HG02798 (cell line): Measurements from ENCODE around the gene LYRM2.

Experiments
- ATAC-seq: cut with Tn5 transposase; IDR thresholded peaks from one replicate; pipeline ENCODE4 v1.9.1; 2021; ENCODE audit warnings: mild to moderate bottlenecking; ENCODE audit not compliant: unreplicated experiment, poor library complexity

LYRM2 gene

DNA sequence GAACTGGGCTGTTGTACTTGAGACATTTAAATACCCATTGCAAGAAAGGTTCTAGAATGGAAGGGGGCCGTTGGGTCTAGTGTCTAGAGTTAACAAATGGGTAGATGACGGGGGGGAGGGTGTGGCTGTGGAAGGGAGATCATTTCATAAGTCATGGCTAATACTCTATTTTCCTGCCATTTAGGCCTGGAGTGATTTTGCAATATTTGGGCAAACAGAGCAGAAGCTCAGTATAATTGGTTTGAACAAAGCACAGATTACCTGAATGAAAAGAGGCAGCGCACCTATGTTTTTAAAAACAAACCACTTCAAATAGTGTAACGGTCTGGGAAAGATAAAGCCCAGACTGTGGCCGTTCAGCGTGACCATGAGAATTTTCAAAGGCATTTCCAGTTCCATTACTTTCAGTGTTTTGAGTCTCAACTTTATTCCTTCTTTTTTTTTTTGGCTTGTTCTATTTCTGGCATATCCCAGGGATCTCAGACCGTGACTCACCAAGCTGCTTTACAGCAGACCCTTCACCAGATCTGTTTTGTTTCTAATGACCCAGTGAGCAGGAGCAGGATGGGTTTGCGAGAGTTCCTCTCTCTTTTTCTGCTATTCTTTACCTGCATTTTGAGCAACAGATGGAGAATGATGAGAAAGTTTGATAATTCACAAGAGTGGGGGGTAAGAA is 73.7 kb downstream of the LYRM2 start:
- no peak for ATAC-seq

- ATAC-seq = no peak
Observed at GRCh38 chr6:89563866-89564265, 74.7 kb downstream of the LYRM2 start.

DNA sequence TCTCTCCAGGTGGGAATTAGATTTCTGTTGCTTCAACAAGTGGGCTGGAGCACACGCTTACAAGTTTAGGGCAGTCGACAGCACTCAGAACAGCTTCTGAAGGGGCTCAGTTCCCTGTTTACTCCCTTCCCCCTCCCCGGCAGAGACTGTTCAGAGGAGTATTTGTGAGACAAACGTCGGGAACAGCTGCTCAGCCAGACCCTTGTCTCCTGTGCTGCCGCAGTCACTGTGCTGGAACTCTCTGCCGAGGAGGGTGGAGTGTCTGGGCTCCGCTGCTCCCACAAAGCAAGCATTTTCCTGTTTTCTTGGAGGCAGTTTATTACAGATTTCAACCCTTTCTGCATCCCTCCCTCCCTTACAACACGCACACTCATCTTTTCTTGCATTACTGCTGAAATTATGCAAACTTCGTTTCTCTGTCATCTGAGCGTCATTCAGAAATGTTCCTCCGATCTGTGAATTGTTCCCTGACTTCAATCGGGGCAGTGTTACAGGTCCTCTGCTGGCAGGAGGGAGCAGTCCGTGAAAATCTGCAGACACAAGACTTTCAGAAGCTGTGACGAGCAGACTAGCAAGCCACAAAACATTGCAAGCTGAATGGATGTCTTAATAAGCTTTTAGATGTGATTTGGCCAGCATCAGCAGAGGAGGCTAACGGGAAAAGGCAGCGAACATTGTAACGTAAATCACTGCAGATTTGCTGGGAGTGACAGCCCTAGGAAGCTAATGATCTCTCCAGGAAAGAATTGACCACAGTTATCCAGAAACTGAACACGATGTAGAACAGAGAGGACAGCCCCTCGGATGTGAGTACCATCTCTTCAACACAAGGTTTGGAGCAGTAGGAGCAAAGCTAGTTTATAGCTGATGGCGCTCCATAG is 76.2 kb downstream of the LYRM2 start:
- no peak for ATAC-seq

DNA sequence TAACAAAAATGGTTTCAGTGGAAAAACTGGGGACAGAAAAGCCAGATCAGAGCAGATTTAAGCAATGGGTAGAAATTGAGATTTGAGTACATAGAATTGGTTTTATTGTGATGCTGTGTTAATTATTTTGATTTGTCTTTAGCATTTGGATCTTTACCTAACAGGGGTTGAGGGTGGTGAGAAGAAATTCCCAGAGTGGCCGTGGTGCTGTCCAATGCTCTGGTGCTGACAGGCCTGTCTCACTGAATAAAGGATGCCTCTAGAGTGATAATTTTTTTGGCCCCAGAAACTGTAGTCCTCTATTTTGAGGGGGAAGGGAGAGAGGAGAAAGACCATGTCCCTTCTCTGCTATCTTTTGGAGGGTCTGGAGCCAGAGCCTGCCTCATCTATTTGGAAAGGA is 79.1 kb downstream of the LYRM2 start:
- no peak for ATAC-seq

DNA sequence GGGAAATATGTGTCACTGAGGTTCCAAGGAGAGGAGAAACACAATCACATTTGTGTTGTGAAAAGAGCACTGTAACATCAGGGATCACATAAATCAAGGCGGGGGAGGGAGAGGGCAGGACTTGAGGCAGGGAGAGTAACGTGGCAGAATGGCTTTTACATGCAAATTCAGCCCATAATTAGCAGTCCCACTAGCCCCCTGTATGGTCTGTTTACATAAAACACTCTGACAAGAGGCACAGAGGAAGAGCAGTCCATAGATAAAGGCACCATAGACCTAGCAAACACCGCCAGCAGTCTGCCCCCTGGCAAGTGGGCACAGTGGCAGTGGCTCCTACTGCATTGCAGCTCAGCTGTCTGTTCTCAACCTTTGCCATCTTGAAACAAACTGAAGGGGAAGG is 82.7 kb downstream of the LYRM2 start:
- no peak for ATAC-seq

GRCh38 chr6:89555031-89555430 is 83.5 kb downstream of the LYRM2 start:
- ATAC-seq = no peak

GRCh38 chr6:89554106-89554505 is 84.4 kb downstream of the LYRM2 start:
- ATAC-seq = no peak

- no peak for ATAC-seq
Observed at GRCh38 chr6:89553431-89553830, 85.1 kb downstream of the LYRM2 start.

DNA sequence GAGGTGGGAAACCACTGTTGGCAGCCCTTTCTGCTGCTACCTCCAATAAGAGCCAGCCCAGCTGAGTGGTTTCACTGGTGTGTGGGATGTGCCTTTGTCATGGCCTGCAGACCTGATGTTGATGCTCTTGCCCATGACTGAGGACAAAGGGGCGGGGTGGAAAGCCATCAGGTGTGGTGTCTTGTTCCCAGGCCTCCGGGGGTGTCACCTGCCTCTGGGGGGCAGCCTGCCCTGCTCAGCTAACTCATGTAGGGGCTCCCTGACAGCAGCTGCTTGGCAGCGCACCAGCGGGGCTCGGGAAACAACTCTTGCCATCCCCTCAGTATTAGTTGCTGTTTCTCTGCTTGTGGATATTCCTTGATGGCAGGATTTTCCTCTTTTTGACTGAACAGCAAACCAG is 91.3 kb downstream of the LYRM2 start:
- ATAC-seq = no peak

GRCh38 chr6:89542866-89543265 is 95.7 kb downstream of the LYRM2 start:
- no peak for ATAC-seq

DNA sequence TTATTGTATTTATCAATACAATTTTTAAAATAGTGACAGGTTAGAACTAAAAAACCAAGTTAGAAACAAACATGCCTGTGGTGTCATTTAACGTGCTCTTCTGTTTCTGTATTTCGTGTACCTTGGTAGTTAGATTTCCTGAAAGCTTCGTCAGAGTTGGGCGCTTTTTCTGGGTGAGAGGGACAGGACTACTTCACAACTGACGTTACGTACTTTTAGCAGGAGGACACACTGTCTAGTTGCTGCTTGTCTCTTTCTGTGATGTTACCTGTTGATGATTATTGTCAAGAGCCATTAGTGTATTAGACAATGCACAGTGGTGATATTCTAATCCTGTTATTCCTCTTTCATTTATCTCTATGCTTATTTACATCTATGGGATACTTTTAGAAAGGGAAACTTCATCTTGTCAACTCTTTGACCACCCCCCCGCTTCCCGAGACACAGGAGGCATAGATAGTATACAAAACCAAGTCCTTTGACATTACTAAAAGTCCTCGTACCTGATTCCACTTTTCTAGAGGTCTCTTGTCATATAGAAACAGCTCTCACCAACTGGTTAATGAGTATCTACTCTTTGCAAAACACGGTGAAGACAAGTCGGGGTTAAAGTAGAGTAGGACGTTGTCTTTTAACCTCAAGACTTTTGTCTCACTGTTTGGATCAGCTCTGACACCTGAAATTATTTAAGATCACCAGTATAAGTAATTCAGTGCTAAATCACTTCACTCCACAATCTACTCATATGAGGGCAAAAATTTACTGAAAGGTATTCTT is 96.3 kb downstream of the LYRM2 start:
- ATAC-seq = no peak

- ATAC-seq = no peak
Observed at GRCh38 chr6:89539779-89540178, 98.8 kb downstream of the LYRM2 start.

DNA sequence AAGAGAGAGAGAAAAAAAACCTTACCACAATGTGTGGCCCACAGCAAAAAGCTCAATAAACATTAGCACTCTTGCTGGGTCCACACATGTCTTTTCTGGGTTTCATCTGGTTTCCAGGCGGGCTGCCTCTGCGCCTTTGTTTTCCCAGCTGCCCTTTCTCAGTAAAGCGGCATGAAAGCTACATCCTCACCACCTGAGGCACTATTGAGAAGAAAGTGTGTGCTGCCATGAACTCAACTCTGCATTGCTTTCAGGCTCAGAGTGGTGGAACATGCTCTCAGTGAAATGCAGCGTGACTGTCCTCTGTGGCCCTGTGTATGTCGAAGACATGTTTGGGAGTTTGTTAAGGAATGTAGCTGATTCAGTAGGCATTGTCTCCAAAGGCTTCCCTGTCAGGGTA is 102.3 kb downstream of the LYRM2 start:
- no peak for ATAC-seq

DNA sequence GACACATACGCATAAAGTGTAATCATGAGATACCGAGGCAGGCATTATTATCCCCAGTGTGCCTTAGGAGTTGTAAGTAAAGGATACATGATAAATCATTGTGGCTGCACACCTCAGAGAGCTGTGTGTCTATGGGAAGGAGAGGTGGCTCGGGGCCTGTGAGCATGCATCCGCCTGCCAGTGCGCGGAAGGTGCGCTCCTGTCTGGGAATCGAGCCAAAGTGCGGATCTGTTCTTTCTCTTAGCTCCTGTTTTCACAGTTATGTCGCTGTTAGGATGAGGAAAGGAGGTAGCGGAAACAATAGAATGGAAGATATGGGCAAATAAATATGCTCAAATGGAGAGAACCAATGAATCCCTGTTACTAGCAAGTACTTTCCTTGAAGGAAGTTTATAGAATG is 107.6 kb downstream of the LYRM2 start:
- ATAC-seq = no peak

DNA sequence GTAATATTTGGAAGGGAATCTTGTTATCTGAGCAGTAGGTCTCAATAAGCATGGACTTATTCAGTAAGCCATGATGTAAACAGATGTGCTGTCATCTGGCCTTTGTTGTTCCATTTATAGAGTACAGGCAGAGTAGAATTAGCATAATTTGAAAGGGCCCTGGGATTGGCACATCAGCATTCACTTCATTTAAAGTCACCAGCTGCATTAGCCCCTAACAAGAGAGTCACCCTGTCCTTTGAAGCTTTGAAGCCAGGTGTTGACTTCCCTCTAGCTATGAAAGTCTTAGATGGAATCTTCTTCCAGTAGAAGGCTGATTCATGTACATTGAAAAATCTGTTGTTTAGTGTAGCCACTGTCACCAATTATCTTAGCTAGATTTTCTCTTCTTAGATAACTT is 109.7 kb downstream of the LYRM2 start:
- no peak for ATAC-seq

DNA sequence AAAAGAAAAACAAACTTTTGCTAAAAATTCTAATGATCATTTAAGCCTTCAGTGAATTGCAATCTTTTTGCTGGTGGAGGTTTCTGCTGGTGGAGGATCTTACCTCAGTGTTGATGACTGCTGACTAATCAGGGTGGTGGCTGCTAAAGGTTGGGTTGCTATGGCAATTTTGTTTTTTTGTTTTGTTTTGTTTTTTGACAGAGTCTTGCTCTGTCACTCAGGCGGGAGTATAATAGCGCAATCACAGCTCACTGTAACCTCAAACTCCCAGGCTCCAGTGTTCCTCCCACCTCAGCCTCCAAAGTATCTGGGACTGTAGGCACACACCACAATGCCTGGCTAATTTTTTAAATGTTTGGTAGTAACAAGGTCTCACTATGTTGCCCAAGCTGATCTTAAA is 110.9 kb downstream of the LYRM2 start:
- no peak for ATAC-seq

- ATAC-seq = no peak
Observed at GRCh38 chr6:89526563-89526869, 112.0 kb downstream of the LYRM2 start.

DNA sequence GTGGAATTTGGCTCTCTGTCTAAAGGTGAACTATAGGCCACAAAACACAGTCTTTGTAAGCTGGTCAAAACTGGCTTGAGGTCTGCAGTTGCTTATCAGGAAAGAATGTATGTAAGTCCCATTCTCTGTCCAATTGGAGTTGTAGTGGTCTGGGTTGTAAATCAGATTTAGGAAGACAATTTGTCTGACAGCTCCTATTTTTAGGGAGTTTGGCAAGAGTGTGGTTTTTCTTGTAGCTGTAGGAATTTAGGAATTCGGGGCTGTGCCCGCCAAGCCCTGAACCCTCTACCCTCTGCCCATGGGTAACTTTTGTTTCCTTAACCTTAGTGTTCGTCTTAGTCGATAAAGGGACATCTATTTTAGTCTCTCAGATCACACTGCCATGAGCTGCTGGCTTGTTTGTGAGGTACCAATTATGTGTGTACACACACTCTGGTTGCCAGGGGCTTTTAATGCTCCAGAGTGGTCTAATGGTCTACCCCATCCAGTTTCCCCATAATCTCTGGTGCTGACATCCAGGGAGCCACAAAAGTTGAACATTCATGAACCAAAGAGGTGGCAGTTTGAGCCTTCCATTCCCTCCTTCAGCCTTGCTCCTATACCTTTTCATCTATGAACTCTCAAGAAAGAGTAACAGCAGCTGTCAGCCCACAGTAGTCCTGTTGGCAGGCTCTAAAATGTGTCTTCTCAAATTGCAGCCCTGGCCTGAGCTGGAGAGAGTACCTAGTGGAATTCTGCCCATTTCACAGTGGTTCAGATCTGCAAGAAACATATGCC is 112.6 kb downstream of the LYRM2 start:
- ATAC-seq = no peak

DNA sequence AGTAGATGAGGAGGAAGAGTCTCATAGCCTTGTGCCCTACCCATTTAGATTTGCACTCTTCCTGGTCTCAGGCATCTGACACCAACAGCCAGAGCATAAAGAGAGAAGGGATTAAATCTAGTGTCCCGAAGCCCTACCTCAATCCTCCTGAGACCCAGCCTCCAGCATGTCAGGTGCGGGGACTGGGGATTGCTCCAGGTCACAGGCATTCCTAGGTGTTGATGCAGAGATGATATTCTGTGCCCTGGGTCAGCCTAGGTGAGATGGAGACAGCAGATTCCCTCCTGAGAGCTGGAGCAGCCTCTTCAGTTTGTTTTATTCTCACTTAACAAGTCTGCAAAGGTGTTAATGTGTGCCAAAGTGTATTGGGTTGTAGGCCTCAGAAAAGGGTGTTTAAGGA is 115.8 kb downstream of the LYRM2 start:
- no peak for ATAC-seq

DNA sequence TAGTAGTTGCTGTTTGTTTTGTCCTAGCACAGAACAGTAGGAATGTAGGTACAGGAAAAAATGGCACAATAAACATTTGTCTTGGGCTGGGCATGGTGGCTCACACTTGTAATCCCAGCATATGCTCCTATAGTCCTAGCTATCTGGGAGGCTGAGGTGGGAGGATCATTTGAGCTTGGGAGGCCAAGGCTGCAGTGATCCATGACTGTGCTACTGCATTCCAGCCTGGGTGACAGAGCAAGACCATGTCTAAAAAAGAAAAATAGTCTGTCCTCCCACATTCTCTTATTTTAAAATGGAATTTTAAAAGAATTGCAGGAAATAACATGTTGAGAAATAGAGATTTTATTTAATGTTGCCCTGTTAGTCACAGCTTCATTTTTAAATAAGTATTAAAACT is 117.8 kb downstream of the LYRM2 start:
- ATAC-seq = no peak
